NCI-H2029 (cell line): Measurements from ENCODE around the gene RPAP2.
"Not testable (repeated sequence)": the region's sequence is repeated elsewhere in the genome, so short reads cannot be mapped to it uniquely, and the experiment has no call there.

Source experiments
- DNase-seq: peaks from one replicate; lab custom pipeline; 2025; lab: John Stamatoyannopoulos, UW

RPAP2 gene

DNA sequence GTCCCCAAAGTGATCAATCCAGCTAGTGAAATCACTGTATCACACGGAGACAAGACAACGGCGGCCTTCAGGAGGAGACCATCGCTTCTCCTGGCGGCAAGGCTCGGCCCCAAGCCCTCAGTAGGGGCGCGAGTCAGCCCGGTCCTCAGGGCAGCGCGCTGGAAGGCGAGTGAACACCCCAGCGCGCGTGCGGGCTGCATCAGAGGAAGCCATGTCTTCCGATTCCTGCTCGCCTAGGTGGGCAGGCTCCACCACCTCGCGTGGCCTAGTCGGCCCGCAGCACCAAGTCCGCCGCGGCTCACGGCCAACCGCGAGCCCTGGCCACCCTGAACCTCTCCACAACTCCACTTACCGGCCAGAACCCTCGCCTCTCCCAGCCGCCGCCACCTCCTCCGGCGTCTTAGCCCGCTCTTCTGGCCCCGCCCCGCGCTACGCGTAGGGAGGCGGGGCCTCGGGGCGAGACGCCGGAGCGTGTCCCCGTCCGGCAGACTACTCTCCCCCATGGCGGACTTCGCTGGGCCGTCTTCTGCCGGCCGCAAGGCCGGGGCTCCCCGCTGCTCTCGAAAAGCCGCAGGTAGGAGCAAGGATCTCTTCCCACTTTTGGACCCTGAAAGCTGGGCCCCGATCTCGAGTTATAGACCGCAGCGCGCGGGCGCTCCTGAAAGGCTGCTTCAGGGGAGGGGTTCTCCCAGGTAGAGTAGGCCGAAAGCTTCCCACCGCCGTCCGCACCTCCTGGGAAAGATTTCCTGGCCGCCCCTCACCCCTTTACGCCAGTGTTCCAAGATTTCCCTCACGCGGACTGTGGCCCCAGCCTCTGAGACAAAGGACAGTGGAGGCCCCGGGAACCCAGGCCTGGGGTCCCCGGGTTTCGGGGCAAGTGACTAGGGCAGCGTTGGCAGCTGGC is at the start of gene RPAP2, which contains the start of gene GLMN:
TSS of gene RPAP2 (plus strand) at position 487 of the 904 bp plus-strand sequence. CDS start at position 502, 15 bp downstream.
TSS of gene GLMN (minus strand) at position 415 of the 904 bp plus-strand sequence. CDS start 988 bp downstream, outside the sequence.
- DNase-seq, result peak; percentile 82

DNA sequence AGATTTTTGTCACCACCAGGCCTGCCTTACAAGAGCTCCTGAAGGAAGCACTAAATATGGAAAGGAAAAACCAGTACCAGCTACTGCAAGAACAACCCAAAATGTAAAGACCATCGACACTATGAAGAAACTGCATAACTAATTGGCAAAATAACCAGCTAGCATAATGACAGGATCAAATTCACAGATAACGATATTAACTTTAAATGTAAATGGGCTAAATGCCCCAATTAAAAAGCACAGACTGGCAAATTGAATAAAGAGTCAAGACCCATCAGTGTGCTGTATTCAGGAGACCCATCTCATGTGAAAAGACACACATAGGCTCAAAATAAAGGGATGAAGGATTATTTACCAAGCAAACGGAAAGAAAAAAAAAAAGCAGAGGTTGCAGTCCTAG is 44.1 kb upstream of the RPAP2 start:
- not testable (repeated sequence) for DNase-seq

DNA sequence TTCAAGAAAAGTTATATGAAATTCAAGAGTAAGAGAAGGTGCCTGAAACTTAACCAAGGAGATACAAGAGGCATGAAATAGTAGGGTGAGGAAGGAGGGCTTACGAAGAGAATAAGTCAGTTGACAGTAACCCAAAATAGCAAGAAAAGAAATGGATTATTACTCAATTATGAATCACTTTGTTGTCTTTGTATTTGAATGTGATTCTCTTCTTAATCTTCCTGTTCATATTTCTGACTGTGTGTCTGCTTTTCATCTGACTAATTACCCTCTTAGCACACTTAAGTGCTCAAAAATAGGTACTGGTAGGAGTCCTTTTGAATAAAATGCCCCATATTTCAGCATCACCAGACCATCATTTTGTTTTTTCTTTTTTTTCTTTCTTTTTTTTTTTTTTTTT is 39.5 kb upstream of the RPAP2 start:
- DNase-seq, result no peak

DNA sequence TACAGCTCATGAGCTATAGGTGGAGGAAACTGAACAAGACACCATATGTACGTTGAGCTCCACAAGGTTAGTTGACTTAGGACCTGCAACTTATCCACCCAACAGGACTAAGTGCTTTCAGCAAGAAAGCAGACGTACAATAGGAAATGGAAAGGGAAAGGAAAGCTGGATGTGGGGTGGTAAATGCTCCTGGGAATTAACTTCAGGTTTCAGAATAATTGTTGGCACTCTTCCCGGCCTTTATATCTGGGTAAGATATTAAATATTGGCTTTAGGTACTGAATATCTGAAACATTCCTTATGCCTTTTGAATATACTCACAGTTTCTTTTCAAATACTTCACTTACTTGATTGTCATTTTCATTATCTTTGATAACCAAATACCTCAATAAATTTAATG is 36.3 kb upstream of the RPAP2 start:
- no peak for DNase-seq

DNA sequence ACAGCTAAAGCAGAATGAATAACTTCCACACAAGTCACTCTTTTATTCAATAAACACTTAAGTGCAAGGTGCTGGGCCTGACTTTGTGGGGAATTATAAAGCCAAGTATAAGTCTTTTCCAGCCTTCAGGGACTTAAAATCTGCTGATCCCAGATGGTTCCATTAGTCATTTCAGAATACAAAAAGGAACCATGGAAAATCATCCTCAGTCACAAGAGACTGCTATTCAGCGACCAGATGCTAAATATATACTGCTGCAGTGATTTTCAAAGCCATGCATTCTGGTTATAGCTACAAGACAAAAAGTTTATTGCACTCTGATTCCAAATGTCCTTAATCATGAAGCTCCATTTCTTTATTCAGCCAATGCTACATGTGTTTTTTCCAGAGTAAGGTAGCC is 25.8 kb upstream of the RPAP2 start:
- DNase-seq, result no peak

DNA sequence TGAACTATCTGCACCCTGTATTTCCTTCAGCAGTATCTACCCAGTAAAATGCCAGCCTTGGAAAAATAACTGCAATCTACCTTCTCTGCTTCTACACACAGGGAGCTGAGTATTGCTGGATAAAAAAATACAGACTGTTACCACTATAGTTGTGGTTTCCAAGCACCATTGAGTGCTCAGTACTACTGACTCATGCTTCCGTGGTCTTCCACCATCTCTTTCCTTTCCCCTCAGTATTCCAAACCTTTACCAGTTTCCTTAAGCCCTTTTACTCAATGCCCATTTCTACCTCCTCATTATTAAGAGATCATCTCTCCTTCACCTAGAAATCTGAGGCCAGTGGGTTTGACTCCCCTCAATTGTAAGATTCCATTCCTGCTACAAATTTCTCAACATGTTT is 23.9 kb upstream of the RPAP2 start:
- DNase-seq, result no peak

DNA sequence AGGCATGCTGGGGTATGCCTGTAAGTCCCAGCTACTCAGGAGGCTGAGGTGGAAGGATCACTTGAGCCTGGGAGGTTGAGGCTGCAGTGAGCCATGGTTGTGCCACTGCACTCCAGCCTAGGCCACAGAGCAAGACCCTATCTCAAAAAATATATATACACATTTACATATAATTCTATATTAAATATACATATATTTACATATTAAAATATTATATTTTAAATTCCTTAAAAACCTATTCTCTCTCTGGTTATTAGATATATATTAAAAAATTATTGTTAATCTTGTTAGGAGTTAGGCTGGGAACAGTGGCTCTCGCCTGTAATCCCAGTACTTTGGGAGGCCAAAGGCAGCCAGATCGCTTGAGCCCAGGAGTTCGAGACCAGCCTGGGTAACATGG is 22.8 kb upstream of the RPAP2 start:
- DNase-seq, result no peak

DNA sequence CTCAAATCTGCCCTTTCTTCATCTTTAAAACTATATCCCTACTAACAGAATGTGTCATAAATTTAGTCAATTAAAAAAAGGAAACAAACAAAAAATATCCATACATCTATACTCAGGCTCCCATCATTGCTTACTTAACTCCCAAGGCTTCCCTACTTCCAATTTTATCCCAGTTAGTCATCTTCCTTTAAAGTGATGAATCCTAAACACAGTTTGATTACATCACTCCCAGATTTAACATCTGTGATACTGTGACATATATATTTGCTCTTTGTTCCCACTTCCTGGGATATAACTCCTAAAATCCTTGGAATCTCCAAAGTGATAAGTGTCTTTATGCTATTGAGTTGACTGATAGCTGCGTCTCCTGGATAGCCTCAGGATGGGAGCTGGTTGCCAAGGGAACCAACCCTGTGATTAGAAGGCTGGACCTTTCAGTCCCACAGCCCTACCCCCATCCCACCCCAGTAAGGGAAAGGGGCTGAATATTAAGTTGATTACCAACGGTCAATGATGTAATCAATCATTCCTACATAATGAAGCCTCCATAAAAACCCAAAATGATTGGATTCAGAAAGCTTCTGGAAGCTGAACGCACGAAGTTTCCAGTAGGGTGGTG is 21.6 kb upstream of the RPAP2 start:
- DNase-seq, result no peak

DNA sequence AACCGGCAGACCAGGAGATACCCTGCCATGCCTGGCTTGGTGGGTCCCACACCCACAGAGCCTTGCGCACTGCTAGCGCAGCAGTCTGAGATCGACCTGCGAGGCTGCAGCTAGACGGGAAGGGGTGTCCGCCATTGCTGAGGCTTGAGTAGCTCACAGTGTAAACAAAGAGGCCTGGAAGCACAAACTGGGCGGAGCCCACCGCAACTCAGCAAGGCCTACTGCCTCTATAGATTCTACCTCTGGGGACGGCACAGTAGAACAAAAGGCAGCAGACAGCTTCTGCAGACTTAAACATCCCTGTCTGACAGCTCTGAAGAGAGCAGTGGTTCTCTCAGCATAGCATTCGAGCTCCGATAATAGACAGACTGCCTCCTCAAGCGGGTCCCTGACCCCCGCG is 19.1 kb upstream of the RPAP2 start:
- DNase-seq, result not testable (repeated sequence)

DNA sequence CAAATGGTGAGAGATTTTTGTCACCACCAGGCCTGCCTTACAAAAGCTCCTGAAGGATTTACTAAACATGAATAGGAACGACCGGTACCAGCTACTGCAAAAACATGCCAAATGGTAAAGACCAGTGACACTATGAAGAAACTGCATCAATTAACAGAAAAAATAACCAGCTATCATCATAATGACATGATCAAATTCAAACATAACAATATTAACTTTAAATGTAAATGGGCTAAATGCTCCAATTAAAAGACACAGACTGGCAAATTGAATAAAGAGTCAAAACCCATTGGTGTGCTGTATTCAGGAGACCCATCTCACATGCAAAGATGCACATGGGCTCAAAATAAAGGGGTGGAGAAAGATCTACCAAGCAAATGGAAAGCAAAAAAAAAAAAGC is 17.4 kb upstream of the RPAP2 start:
- not testable (repeated sequence) for DNase-seq

DNA sequence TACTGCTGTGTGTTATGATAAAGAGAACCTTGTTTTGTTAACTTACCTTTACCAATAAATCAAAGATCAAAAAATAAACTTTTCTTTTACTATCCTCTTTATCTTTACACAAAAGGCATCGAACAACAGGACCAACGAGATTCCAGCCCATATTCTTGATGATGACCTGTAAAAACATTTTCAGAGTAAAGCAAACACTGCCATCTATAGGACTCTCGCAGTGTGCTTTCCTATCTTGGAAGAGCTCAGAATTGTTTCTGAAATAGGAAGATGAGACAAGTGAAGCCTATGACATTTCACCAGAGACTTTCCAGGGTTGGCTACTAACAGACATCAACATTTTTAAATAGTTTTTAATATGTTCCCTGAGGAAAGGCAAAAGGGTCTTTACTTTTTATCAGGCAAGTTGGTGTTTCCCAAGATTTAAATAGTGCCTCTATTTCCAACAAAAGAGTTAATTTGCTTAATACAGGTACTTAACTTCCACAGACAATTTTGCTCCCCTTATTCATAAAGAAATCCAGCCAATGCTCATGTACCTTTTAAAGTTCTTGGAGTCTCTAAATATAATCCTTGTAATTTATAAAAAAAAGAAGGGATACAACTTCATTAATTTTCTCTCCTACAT is 7.4 kb upstream of the RPAP2 start:
- no peak for DNase-seq

DNA sequence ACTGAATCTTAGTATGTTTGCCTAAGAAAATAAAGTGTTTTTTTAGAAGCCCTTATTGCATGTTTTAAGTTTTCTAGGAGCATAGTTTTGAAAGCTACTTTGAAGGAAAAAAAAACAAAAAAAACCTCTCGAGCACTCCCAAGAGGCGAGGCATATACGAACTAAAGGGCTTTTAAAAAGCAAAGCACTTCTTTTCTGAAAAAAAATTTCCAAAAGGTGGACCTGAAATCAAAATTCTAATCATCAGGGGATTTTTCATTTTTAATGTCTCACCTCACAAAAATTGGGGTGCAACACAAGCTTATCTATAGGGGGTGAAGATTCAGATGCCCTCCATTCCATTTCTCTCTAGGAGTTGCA is 666 bp upstream of the RPAP2 start:
- DNase-seq, result no peak

DNA sequence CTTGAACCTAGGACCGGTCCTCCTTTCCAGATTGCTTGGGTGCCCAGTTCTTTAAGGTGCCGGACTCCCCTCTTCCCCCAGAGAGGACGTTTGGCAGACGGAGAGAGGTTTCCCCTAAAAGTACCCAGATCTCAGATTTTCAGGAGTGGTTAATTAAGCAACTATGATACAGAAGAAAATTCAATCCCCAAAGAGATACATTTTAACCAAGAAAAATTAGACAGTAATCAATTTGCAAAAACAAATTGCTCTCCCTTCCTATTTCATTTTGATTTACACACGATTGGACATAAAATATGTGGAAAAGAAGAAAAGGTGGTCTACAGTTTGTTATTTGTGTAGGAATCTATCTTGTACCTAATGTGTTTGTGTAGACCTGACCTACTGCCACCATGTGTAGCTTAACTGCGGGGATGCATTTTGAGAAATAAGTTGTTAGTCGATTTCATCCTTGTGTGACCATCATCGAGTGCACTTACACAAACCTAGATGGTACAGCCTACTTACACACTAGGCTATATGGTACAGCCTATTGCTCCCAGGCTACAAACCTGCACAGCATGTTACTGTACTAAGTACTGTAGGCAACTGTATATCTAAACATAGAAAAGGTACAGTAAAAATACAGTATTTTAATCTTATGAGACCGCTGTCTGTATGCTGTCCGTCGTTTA is 755 bp downstream of the RPAP2 start:
- DNase-seq, result no peak

DNA sequence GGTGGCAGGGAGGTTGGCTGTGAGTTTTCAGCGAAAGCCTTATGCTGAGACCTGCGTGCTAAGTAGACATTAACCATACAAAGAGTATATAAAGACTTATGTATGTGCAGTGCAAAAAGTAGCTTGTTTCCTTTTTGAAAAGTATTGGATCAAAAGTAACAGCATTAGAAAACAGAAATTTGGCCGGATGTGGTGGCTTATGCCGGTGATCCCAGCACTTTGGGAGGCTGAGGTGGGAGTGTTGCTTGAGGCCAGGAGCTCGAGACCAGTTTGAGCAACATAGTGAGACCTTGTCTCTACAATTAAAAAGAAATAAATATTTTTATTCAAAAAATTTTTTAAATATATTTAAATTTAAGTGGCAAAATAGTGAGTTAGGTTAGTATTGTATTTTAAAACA is 2.2 kb downstream of the RPAP2 start:
- no peak for DNase-seq

DNA sequence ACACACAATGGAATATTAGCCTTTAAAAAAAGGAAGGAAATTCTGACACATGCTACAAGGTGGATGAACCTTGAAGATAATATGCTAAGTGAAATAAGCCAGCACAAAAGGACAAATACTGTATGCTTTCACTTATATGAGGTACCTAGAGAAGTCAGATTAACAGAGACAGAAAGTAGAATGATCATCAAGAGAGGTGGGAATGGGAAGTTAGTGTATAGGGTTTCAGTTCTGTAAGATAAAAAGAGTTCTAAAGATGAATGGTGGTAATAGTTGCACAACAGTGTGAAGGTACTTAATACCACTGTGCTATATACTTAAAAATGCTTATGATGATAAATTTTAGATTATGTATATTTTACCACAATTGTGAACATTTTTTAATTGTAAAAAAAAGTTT is 7.2 kb downstream of the RPAP2 start:
- no peak for DNase-seq

DNA sequence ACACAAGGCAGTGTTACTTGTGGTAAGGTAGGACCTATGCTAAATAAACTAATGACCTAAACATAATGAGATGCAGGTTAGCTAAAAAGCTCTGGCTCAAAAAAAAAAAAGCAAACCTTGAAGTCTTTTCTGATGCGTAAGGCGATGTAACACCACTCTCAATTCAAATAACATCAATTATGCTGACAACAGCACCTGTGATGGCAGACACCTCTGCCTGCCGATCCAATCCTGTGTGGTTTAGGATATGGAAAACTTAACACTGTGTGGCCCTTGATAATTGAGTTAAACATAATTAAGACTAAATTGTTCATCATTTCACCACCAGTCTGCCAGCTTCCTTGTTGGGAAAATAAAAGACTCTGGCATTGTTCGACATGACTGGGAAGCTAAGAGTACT is 9.1 kb downstream of the RPAP2 start:
- DNase-seq, result no peak

DNA sequence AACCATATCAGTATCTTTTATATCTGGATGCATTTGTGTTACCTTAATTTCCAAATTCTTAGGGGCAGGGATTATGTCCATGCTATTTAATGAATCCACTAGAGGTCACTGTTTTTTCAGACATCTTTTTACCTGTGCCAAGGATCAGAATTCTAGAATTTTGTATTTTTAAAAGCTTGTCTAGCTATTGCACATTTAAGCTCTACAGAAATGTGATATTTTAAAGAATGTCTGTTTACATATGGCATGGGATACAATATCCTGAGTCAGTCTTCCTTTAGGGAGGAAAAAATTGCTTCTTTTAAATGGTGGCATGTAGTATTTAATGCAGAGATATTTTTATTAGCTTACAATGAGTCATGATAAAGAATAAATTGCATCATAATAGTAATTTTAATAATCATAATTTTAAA is 11.3 kb downstream of the RPAP2 start:
- DNase-seq, result peak; percentile 37

DNA sequence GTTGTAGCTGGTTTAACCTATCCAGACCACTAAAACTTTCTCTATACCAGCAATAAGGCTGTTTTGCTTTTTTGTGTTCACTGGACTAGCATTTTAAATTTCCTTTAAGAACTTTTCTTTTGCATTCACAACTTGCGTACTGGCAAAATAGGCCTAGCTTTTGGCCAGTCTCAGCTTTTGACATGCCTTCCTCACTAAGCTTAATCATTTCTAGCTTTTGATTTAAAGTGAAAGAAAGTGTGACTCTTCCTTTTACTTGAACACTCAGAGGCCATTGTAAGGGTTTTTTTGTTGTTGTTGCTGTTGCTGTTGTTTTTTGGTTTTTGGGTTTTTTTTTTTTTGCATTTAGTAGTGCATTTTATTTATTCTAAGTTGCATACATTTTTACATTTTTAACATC is 15.2 kb downstream of the RPAP2 start:
- DNase-seq, result no peak

DNA sequence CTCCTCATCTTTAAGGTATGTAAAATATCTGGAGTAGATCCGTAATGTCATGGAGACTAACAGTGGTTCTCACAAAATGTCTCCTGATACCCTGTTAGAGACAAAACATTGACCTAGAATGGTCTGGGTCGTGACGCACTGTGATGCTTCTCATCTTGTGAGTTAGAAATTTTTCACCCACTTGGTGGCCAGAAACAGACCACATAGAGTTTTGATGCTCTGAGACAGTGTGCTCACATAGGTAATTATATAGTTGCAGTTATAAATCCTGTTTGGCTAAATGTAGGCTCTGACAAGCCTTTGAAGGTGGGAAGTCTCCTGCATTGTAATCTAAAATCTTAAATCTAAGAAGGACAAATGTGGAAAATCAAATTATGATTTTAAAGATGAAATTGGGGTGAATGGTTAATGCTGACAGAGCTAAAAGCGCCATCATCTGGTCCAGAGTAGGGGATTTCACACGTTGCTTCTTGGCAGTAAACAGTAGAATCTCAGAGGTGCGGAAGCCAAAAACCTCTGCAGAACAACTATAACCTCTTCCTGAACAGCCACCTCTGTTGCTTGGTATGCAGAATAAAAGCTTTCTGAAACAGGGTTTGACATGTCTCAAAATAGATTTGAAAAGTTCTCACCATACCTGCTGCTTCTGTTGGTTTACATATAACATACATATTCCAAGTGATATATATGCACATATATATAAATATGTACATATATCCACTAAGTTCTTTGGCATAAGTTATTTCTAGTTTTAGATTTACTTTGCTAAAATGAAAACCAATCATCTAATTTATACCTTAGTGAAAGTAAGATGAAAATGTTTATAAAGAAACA is 17.1 kb downstream of the RPAP2 start:
- DNase-seq, result no peak

DNA sequence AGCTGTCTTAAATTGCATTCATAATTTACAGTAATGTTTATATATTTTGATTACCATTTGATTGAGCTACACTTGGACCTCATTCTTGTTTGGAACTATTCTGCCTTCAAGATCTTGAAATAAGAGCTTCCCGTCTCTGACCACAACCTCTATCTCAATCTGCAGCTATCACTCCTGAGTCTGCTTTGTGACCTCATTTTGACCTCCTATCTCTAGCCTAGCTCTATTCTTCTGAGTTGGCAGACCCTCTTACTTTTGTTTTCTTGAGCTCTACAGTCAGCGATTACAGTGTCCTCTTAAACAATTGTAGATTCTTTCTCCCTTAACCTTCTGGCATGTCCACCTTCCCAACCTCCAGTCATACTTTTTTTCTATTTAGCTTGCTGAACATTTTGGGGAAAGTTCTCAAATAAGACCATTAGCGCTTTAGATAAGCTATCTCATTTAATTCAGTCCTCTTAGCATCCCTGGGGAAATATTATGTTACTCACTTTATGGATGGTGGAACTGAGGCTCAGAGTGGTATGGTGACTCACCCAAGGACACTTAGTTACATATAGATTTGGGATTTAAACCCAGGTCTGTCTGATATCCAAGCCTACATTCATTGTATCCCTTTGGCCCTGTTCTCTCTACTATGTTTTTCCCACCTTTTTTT is 19.1 kb downstream of the RPAP2 start:
- DNase-seq, result no peak
